Neuronal stem cell (in vitro differentiated cells): ENCODE data around the gene FOS.
"Not testable (repeated sequence)": the region's sequence is repeated elsewhere in the genome, so short reads cannot be mapped to it uniquely, and the experiment has no call there.

Experiments used
- DNase-seq: peaks from one replicate; pipeline ENCODE4 v3.0.0-alpha.2; 2013; ENCODE audit warnings: low spot score
- H2AFZ ChIP-seq: one replicate; pipeline ENCODE4 v1.6.1; 2013; ENCODE audit warnings: mild to moderate bottlenecking, low read length, inconsistent platforms
- H2AK5ac ChIP-seq: 2 replicates; pipeline ENCODE4 v1.6.1; 2013; ENCODE audit warnings: low read depth, mild to moderate bottlenecking, inconsistent platforms, low read length, moderate library complexity, mixed read lengths
- H2BK120ac ChIP-seq: 2 replicates; pipeline ENCODE4 v1.6.1; 2013; ENCODE audit warnings: low read depth, mild to moderate bottlenecking, inconsistent platforms, low read length, moderate library complexity, mixed read lengths
- H2BK12ac ChIP-seq: one replicate; pipeline ENCODE4 v1.6.1; 2013; ENCODE audit warnings: low read length, inconsistent platforms
- H2BK15ac ChIP-seq: 2 replicates; pipeline ENCODE4 v1.6.1; 2013; ENCODE audit warnings: mild to moderate bottlenecking, low read length, inconsistent platforms, mixed read lengths
- H2BK5ac ChIP-seq: one replicate; pipeline ENCODE4 v1.6.1; 2013; ENCODE audit warnings: inconsistent platforms, mild to moderate bottlenecking, low read length, moderate library complexity
- H3K14ac ChIP-seq: one replicate; pipeline ENCODE4 v1.6.1; 2013; ENCODE audit warnings: low read length, inconsistent platforms
- H3K18ac ChIP-seq: 2 replicates; pipeline ENCODE4 v1.6.1; 2013; ENCODE audit warnings: low read length, inconsistent platforms
- H3K23ac ChIP-seq: 2 replicates; pipeline ENCODE4 v1.6.1; 2013; ENCODE audit warnings: low read depth, mild to moderate bottlenecking, mixed read lengths, low read length, inconsistent platforms; ENCODE audit not compliant: poor library complexity
- H3K27ac ChIP-seq: replicated peaks from 3 replicates; pipeline ENCODE4 v1.5.1; 2013; ENCODE audit warnings: low read length, inconsistent platforms
- H3K27me3 ChIP-seq, 3 experiments: 2 replicates each; pipeline ENCODE4 v1.6.1; 2013; ENCODE audit warnings: low read length in 3 of 3, mild to moderate bottlenecking in 2 of 3, inconsistent platforms in 1 of 3, low read depth in 1 of 3, mixed read lengths in 1 of 3, moderate library complexity in 1 of 3; ENCODE audit not compliant: control insufficient read depth in 3 of 3, insufficient read depth in 3 of 3
- H3K36me3 ChIP-seq, 2 donors: replicated peaks in 1 of 2; 2 replicates each; pipeline ENCODE4 v1.6.1; 2013; ENCODE audit warnings: low read length in 2 of 2; ENCODE audit not compliant: control insufficient read depth in 2 of 2, insufficient read depth in 2 of 2
- H3K4ac ChIP-seq: 2 replicates; pipeline ENCODE4 v1.6.1; 2013; ENCODE audit warnings: inconsistent platforms, mild to moderate bottlenecking, low read length, moderate library complexity
- H3K4me1 ChIP-seq, 2 donors: 1 replicate in 1 of 2; 2 replicates in 1 of 2; pipeline ENCODE4 v1.6.1; 2013; ENCODE audit warnings: low read length in 2 of 2, low read depth in 1 of 2; ENCODE audit not compliant: control insufficient read depth in 2 of 2, insufficient read depth in 1 of 2
- H3K4me2 ChIP-seq: one replicate; pipeline ENCODE4 v1.6.1; 2013; ENCODE audit warnings: mild to moderate bottlenecking, low read length, inconsistent platforms; ENCODE audit not compliant: insufficient read depth, poor library complexity, severe bottlenecking
- H3K4me3 ChIP-seq, 2 donors: 2 replicates each; pipeline ENCODE4 v1.5.1; 2013; ENCODE audit warnings: low read length in 2 of 2, mild to moderate bottlenecking in 2 of 2, inconsistent platforms in 1 of 2, moderate library complexity in 1 of 2
- H3K79me1 ChIP-seq: one replicate; pipeline ENCODE4 v1.6.1; 2013; ENCODE audit warnings: low read depth, mild to moderate bottlenecking, inconsistent platforms, low read length, moderate library complexity
- H3K9ac ChIP-seq: one replicate; pipeline ENCODE4 v1.6.1; 2013; ENCODE audit warnings: mild to moderate bottlenecking, low read depth, low read length, inconsistent platforms; ENCODE audit not compliant: poor library complexity
- H3K9me3 ChIP-seq, 2 donors: replicated peaks in 1 of 2; 2 replicates each; pipeline versions ENCODE3 to v1.6.1; 2013; ENCODE audit warnings: low read length in 2 of 2, mild to moderate bottlenecking in 2 of 2, inconsistent platforms in 1 of 2, low read depth in 1 of 2, mixed read lengths in 1 of 2, moderate library complexity in 1 of 2; ENCODE audit not compliant: control insufficient read depth in 2 of 2, insufficient read depth in 1 of 2
- H4K8ac ChIP-seq: one replicate; pipeline ENCODE4 v1.6.1; 2013; ENCODE audit warnings: low read depth, mild to moderate bottlenecking, inconsistent platforms, low read length, moderate library complexity
- H4K91ac ChIP-seq: one replicate; pipeline ENCODE4 v1.6.1; 2013; ENCODE audit warnings: low read length, low read depth, mild to moderate bottlenecking, inconsistent platforms; ENCODE audit not compliant: poor library complexity
- WGBS, 2 donors: extraction: QIAGEN DNeasy Blood & Tissue Kit; methylation state at CpG; one replicate each; pipeline ENCODE4 v1.1.7; 2013; ENCODE audit warnings: missing lambda C conversion rate in 2 of 2, mixed read lengths in 1 of 2; ENCODE audit not compliant: insufficient read length in 2 of 2, insufficient replicate concordance in 1 of 2; ENCODE audit errors: extremely low coverage in 2 of 2; 5-methylcytosine and 5-hydroxymethylcytosine counted together

FOS gene

GRCh38 chr14:75232191-75232590 lies 46.4 kb upstream of the FOS start:
- H3K27me3 ChIP-seq: peaks cover 0 to 9% (median 0%) of the 10 kb centered on the region in 3 experiments
- no peak overlapping the region for H3K4me3 ChIP-seq
- no peak overlapping the region for H3K27ac ChIP-seq
- DNase-seq: no peak
- no peak overlapping the region for H3K18ac ChIP-seq
- no peak overlapping the region for H2BK120ac ChIP-seq
- no peak overlapping the region for H2AFZ ChIP-seq
- no peak overlapping the region for H2AK5ac ChIP-seq
- H2BK5ac ChIP-seq: no peak overlapping the region
- H3K9me3 ChIP-seq: no peaks in the 10 kb centered on the region
- no peak overlapping the region for H2BK15ac ChIP-seq
- no peak overlapping the region for H3K9ac ChIP-seq
- H3K14ac ChIP-seq: no peak overlapping the region
- no peaks in the 10 kb centered on the region for H3K79me1 ChIP-seq
- H4K91ac ChIP-seq: no peak overlapping the region
- H3K4me2 ChIP-seq: no peak overlapping the region
- no peak overlapping the region for H4K8ac ChIP-seq
- no peaks in the 10 kb centered on the region for H3K36me3 ChIP-seq
- H3K4ac ChIP-seq: no peak overlapping the region
- H2BK12ac ChIP-seq: no peak overlapping the region
- no peak overlapping the region for H3K23ac ChIP-seq
- H3K4me1 ChIP-seq: peaks cover 4 to 5% of the 10 kb centered on the region in 2 donors
- no CpG with 5 or more reads among the region's 1 CpG for WGBS, 2 donors

GRCh38 chr14:75232597-75232996 lies 46.0 kb upstream of the FOS start:
- H3K36me3 ChIP-seq: no peaks in the 10 kb centered on the region
- no peak overlapping the region for H2BK120ac ChIP-seq
- H2AFZ ChIP-seq: no peak overlapping the region
- no peak overlapping the region for H2BK15ac ChIP-seq
- no peak overlapping the region for H2AK5ac ChIP-seq
- H3K4me1 ChIP-seq: peaks cover 8 to 9% of the 10 kb centered on the region in 2 donors
- no peak overlapping the region for H3K27ac ChIP-seq
- H3K4me3 ChIP-seq: no peak overlapping the region
- H3K27me3 ChIP-seq: peaks cover 0 to 9% (median 0%) of the 10 kb centered on the region in 3 experiments
- H3K14ac ChIP-seq: no peak overlapping the region
- H3K9ac ChIP-seq: no peak overlapping the region
- H3K79me1 ChIP-seq: no peaks in the 10 kb centered on the region
- no peak overlapping the region for H3K23ac ChIP-seq
- no peak overlapping the region for H4K8ac ChIP-seq
- no peak overlapping the region for H2BK12ac ChIP-seq
- no peak overlapping the region for H3K4ac ChIP-seq
- no peak overlapping the region for H2BK5ac ChIP-seq
- H3K9me3 ChIP-seq: no peaks in the 10 kb centered on the region
- H4K91ac ChIP-seq: no peak overlapping the region
- no peak for DNase-seq
- no CpG with 5 or more reads among the region's 2 CpGs for WGBS, 2 donors
- H3K18ac ChIP-seq: no peak overlapping the region
- H3K4me2 ChIP-seq: no peak overlapping the region

GRCh38 chr14:75234173-75235115 lies 44.2 kb upstream of the FOS start:
- no peak overlapping the region for H2BK120ac ChIP-seq
- no peak overlapping the region for H4K8ac ChIP-seq
- no peak overlapping the region for H3K18ac ChIP-seq
- WGBS, 2 donors: no CpG with 5 or more reads among the region's 19 CpGs
- no peak overlapping the region for H3K23ac ChIP-seq
- H2AK5ac ChIP-seq: no peak overlapping the region
- no peak overlapping the region for H2BK5ac ChIP-seq
- H2AFZ ChIP-seq: peak overlapping the region; percentile 65
- H3K4me2 ChIP-seq: no peak overlapping the region
- H3K27ac ChIP-seq: no peak overlapping the region
- H3K4me3 ChIP-seq: no peak overlapping the region
- no peak overlapping the region for H2BK12ac ChIP-seq
- H3K4me1 ChIP-seq: peaks cover 10 to 22% of the 10 kb centered on the region in 2 donors
- no peak overlapping the region for H3K4ac ChIP-seq
- H3K36me3 ChIP-seq: no peaks in the 10 kb centered on the region
- no peak overlapping the region for H4K91ac ChIP-seq
- no peak for DNase-seq
- no peak overlapping the region for H2BK15ac ChIP-seq
- no peak overlapping the region for H3K9ac ChIP-seq
- peaks cover 0 to 4% (median 0%) of the 10 kb centered on the region in 3 experiments for H3K27me3 ChIP-seq
- H3K79me1 ChIP-seq: no peaks in the 10 kb centered on the region
- H3K9me3 ChIP-seq: no peaks in the 10 kb centered on the region
- no peak overlapping the region for H3K14ac ChIP-seq

- not testable (repeated sequence) for H3K27ac ChIP-seq, H2BK15ac ChIP-seq, H3K9me3 ChIP-seq, DNase-seq, H2AK5ac ChIP-seq, H3K18ac ChIP-seq, H2BK12ac ChIP-seq, H3K4me2 ChIP-seq, H3K14ac ChIP-seq, H3K79me1 ChIP-seq, H2AFZ ChIP-seq, H3K9ac ChIP-seq, H3K27me3 ChIP-seq, H3K23ac ChIP-seq, H3K4ac ChIP-seq, H2BK5ac ChIP-seq, H4K8ac ChIP-seq, H4K91ac ChIP-seq, H3K4me3 ChIP-seq, H3K36me3 ChIP-seq, H2BK120ac ChIP-seq
- peaks cover 10 to 22% of the 10 kb centered on the region in 2 donors for H3K4me1 ChIP-seq
- WGBS, 2 donors: no CpG with 5 or more reads among the region's 7 CpGs
These were observed 43.4 kb upstream of the FOS start for GRCh38 chr14:75235198-75235597.
